Skeletal muscle tissue (tissue), 4 donors: ENCODE data around the gene AFF3. TPM values are rescaled to one million over a fixed set of nuclear protein-coding genes. Genes with fewer than 3 reads are reported as not detected.

Source experiments
- H3K27ac ChIP-seq: one replicate; pipeline ENCODE4 v1.7.0; 2013; ENCODE audit warnings: mild to moderate bottlenecking, low read depth, low read length, inconsistent platforms
- H3K27me3 ChIP-seq, 3 donors: one replicate each; pipeline ENCODE4 v1.7.0; 2013; ENCODE audit warnings: low read length in 3 of 3; ENCODE audit not compliant: control insufficient read depth in 3 of 3, insufficient read depth in 3 of 3
- H3K36me3 ChIP-seq, 3 donors: one replicate each; pipeline ENCODE4 v1.7.0; 2013; ENCODE audit warnings: low read length in 3 of 3; ENCODE audit not compliant: control insufficient read depth in 3 of 3, insufficient read depth in 3 of 3
- H3K4me1 ChIP-seq, 3 donors: one replicate each; pipeline ENCODE4 v1.7.0; 2013; ENCODE audit warnings: low read length in 3 of 3, mild to moderate bottlenecking in 3 of 3; ENCODE audit not compliant: control insufficient read depth in 3 of 3, insufficient read depth in 3 of 3
- H3K4me3 ChIP-seq, 3 donors: one replicate each; pipeline ENCODE4 v1.7.0; 2013; ENCODE audit warnings: low read length in 3 of 3
- H3K9ac ChIP-seq, 3 donors: one replicate each; pipeline ENCODE4 v1.7.0; 2013; ENCODE audit warnings: low read length in 3 of 3, mild to moderate bottlenecking in 3 of 3, moderate library complexity in 2 of 3, low read depth in 1 of 3
- H3K9me3 ChIP-seq, 3 donors: one replicate each; pipeline ENCODE4 v1.7.0; 2013; ENCODE audit warnings: low read length in 3 of 3; ENCODE audit not compliant: control insufficient read depth in 3 of 3
- total RNA-seq: library from RNA; depleted of rRNA; stranded (reverse); fragments of >200 nt; gene quantifications from one replicate; pipeline ENCODE4 v1.2.3, GENCODE V29; 2014
- donor health status: Osteomylitis.

AFF3 gene
- total RNA-seq, 1 donor from 2014 or later, result 8.4 TPM

DNA sequence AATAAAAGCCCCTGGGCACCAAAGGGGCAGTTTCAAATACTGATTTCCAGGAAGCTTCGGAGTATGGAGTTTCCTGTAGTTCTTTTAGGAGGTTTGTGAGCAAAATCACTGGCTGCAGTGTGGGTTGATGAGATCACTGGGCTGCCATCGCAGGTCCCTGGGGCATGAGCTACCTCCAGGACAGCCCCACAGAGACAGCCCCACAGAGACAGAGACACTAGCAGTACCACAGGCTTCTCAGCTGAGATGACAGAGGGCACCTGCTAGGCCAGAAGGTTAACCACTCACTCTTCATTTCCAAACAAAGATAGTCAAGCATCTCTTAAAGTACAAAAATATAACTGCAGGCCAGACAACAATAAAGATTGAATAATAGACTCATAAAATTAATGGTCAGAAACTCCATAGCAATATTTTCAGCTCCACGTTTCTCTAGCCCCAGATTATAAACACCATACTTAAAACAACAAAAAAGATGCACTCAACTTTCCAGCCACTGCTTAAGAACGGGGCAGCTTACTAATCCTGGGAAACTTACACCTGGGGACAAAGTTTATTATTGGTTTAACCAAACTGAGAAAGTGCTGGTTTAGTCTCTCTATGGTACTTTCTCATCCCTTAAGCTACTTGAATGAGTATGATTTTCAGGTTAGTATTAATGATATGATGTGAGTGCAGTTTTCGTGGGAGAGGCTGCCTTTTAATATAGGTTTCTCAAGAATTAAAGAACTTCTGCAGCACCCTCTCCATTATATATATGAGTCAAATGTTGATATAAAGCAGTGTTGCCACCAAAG is 11.6 kb downstream of the AFF3 start:
- Histone ChIP-seq H3K27ac (no peak overlapping the region), H3K36me3 (no peaks in the 10 kb centered on the region), H3K4me3 (no peak overlapping the region), H3K4me1 (no peaks in the 10 kb centered on the region), H3K9ac (no peak overlapping the region), H3K9me3 (peaks cover 0 to 2% (median 0%) of the 10 kb centered on the region in 3 donors), H3K27me3 (no peaks in the 10 kb centered on the region)

DNA sequence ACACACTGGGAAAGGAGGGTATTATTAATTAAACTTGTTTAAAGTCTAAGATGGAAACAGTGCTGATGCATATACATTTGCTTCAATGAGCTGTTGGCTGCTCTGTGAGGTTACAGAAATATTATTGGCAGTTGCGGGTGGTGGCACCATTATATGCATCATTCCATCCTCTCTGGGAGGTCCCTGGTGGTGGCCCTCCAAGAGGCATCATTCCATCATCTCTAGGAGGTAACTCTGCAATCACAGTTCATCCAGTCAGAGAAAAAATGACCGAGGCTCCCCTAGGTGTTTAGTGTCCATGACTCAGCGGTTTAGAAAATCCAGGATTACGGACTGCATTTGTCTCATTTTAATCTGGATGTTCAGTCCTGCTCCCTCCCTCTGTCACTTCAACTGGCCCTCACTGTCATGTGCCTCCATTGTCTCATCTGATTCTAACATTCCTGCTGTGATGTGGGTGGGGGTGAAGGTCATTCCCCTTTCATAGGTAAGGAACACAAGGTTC is 15.4 kb downstream of the AFF3 start:
- H3K9me3 ChIP-seq, result peaks cover 0 to 2% (median 0%) of the 10 kb centered on the region in 3 donors
- no peaks in the 10 kb centered on the region for H3K27me3 ChIP-seq
- H3K9ac ChIP-seq, result no peak overlapping the region
- no peak overlapping the region for H3K27ac ChIP-seq
- no peak overlapping the region for H3K4me3 ChIP-seq
- H3K36me3 ChIP-seq, result no peaks in the 10 kb centered on the region
- H3K4me1 ChIP-seq, result no peaks in the 10 kb centered on the region

DNA sequence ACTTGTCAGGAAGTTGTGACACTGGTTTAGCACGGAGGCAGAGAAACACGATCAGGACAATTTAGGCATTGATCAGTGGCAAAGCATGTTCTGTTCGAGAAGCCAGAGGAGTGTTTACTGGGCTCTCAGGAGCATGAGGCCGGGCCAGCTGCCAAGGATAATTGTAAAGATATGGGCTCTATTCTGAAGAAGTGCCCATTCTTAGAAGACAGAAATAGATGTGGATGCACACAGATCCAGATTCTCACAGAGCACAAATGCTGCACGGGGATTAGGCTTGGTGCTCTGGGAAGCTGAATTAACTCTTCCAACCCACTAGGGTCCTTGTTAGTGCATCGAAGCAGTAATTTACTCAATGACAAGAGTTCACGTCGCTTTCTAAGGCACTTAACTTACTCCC is 16.2 kb downstream of the AFF3 start:
- Histone ChIP-seq H3K27me3 (no peaks in the 10 kb centered on the region), H3K9ac (no peak overlapping the region), H3K4me1 (no peaks in the 10 kb centered on the region), H3K4me3 (no peak overlapping the region), H3K27ac (no peak overlapping the region), H3K9me3 (peaks cover 0 to 2% (median 0%) of the 10 kb centered on the region in 3 donors), H3K36me3 (no peaks in the 10 kb centered on the region)

DNA sequence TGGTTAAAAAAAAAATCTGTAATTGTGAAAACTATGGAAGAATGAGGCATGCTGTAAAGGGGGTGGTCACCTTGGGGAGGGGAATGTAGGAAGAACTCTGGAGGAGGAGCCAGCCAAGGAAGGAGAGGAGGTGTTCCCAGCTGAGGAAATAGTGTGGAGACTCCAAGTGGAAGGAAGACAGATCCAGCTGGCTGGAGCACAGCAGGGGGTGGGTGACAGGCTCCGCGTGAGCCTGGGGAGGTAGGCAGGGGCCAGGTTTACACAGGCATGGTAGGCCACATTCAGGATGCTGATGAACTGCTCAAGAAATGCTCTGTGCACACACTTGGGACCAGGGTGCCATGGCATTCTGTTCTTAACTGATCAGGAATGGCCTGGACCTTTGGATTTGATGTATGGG is 16.8 kb downstream of the AFF3 start:
- H3K9me3 ChIP-seq, result peaks cover 0 to 2% (median 0%) of the 10 kb centered on the region in 3 donors
- no peaks in the 10 kb centered on the region for H3K4me1 ChIP-seq
- no peaks in the 10 kb centered on the region for H3K36me3 ChIP-seq

DNA sequence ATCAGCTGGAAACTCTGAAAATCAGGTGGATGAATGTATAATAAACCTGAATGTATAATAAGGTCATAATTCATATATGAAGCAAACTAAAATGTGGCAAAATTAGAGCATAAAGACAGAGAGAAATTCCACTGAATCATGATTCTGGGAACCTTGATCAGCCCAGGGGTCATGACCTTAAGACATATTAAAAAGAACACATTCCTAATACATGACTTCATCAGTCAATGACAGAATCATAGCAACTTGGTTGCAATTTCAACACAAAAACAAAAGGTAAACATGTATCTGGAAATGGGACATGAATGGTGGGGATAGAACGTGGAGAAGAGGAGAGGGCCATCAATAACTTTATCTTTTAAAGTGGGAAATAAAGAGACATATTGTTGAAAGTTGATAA is 17.6 kb downstream of the AFF3 start:
- Histone ChIP-seq H3K36me3 (no peaks in the 10 kb centered on the region), H3K4me1 (no peaks in the 10 kb centered on the region), H3K9ac (no peak overlapping the region), H3K27ac (no peak overlapping the region), H3K9me3 (peaks cover 0 to 2% (median 0%) of the 10 kb centered on the region in 3 donors), H3K27me3 (no peaks in the 10 kb centered on the region), H3K4me3 (no peak overlapping the region)

More for the DNA sequence above, 16.8 kb downstream of the AFF3 start:
- Histone ChIP-seq H3K27ac (no peak overlapping the region), H3K9ac (no peak overlapping the region), H3K4me3 (no peak overlapping the region), H3K27me3 (no peaks in the 10 kb centered on the region)

DNA sequence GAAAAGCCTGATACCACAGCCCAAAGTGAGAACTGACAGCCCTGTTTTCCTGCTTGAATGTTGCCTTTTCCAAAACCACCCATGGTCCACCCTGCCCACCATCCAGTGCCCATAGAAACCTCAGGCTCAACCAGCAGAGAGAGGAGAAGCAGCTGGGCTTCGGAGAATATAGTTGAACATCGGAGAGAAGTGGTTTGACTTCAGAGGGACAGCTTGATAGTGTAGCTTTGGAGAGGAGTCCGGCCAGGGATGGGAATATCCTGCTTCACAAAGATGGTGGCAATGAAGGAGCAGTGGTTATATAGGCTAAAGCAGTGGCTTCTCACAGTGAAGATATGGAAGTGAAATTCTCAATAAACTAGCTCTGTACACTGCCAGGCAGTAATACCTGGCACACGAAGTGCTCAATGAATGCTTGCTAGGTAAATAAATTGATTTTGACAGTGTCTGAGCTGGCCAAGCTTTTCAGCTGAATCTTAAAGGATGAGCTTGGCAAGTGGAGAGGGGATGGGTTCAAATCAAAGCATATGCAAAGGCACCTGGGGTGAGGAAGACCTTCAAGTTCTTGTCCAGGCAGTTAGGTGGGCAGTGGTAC is 21.2 kb downstream of the AFF3 start:
- Histone ChIP-seq H3K27ac (no peak overlapping the region), H3K4me3 (no peak overlapping the region), H3K9me3 (peaks cover 0 to 2% (median 0%) of the 10 kb centered on the region in 3 donors), H3K27me3 (no peaks in the 10 kb centered on the region), H3K4me1 (no peaks in the 10 kb centered on the region), H3K36me3 (no peaks in the 10 kb centered on the region), H3K9ac (no peak overlapping the region)

DNA sequence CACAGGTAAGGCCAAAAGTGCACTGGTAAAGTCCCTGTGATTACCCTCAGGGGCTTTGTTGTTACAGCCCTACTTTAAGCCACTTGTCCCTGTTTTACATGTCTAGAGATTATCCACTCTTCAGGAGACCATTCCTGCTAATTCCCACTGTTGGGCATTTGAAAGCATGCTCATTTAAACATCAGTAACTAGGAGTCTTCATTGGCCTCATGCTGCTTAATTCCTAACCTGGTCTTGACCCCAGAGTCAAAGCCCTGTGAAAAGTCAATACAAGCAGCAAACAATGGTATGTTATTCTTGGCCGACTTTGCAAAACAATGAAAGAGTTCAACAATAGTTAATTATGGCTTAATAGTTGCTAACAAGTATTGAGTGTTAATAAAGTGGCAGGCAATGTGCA is 23.2 kb downstream of the AFF3 start:
- peaks cover 0 to 2% (median 0%) of the 10 kb centered on the region in 3 donors for H3K9me3 ChIP-seq
- no peak overlapping the region for H3K9ac ChIP-seq
- H3K4me1 ChIP-seq, result no peaks in the 10 kb centered on the region
- H3K27ac ChIP-seq, result no peak overlapping the region
- H3K27me3 ChIP-seq, result no peaks in the 10 kb centered on the region
- no peak overlapping the region for H3K4me3 ChIP-seq
- H3K36me3 ChIP-seq, result no peaks in the 10 kb centered on the region

DNA sequence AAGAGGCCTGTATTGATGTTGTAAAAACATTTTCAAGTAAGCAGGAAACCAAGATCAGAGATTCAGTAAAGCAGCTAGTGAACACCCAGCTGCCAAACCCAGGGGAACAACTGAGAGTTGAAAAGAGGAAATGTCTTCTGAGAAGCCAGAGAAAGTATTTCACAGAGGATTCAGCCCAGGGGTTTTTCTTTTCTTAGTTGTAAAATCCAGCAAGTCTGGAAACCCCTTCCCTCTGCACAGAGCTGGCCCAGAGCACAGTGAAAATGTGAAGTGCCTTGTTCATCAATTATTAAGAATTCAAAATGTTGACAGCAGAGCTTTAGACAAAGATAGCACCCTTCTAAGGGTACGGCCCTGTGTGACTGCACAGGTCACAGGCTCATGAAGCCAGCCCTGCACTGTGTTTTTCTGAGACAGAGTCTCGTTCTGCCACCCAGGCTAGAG is 28.4 kb downstream of the AFF3 start:
- H3K9me3 ChIP-seq, result peaks cover 0 to 2% (median 0%) of the 10 kb centered on the region in 3 donors
- peaks cover 5 to 12% (median 9%) of the 10 kb centered on the region in 3 donors for H3K27me3 ChIP-seq
- H3K36me3 ChIP-seq, result no peaks in the 10 kb centered on the region
- H3K4me3 ChIP-seq, result no peak overlapping the region
- no peak overlapping the region for H3K9ac ChIP-seq
- H3K4me1 ChIP-seq, result no peaks in the 10 kb centered on the region
- no peak overlapping the region for H3K27ac ChIP-seq

DNA sequence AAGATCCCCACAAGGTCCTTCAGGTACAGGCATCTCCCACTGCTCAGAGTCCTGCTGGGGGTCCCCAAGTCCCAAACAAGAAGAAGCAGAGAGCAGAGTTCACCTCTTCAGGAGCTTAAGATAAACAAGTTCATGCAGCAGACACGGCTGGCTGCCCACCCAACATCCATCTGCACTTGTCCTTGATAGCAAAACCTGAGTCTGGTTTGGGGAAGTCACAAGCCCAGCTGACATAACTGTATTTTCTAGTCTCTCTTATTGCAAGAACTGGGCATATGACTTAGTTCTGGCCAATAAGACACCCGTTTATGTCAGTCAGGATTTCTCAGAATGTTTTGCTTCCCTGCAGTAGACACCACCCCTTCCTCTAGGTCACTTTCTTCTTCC is 31.8 kb downstream of the AFF3 start:
- Histone ChIP-seq H3K9me3 (no peaks in the 10 kb centered on the region), H3K27ac (no peak overlapping the region), H3K27me3 (peaks cover 16 to 30% (median 20%) of the 10 kb centered on the region in 3 donors), H3K4me1 (peaks cover 2 to 3% (median 2%) of the 10 kb centered on the region in 3 donors), H3K4me3 (no peak overlapping the region), H3K9ac (no peak overlapping the region), H3K36me3 (no peaks in the 10 kb centered on the region)

DNA sequence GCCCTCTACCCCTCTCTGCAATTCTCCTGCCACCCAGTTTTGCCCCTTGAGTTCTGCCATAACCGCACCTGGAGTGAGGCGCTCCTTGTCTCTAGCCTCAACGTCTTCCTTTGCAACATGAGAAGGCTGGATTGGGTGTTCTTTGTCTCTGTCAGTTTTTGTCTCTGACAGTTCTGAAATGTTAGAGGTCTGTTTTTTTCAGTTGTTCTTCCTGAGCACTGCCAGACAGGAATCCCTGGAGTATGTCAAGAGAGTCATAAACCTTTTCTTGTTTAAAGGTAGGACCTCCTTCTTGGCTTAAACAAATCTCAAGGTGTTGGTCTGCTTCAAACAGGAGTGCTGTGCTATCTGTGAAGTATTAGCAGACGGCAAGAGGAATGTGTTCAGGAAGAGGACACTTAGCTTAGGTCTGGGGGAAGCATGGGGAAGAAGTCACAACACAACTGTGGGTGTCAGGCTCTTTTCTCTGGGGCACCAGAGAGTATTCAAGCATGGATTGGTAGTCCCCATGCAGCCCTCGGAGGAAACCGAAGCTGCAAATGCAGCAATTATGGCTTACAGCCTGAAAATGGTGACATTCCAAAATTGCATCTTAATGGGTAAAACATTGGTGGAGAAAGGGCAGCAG is 32.3 kb downstream of the AFF3 start:
- no peak overlapping the region for H3K9ac ChIP-seq
- no peak overlapping the region for H3K4me3 ChIP-seq
- H3K27me3 ChIP-seq, result peaks cover 21 to 35% (median 25%) of the 10 kb centered on the region in 3 donors
- no peaks in the 10 kb centered on the region for H3K9me3 ChIP-seq
- H3K36me3 ChIP-seq, result no peaks in the 10 kb centered on the region
- peaks cover 5 to 7% (median 7%) of the 10 kb centered on the region in 3 donors for H3K4me1 ChIP-seq
- H3K27ac ChIP-seq, result no peak overlapping the region
